D721Med (cell line): ENCODE measurements around the gene TMEM132A.

Experiments
- DNase-seq: peaks from one replicate; pipeline ENCODE4 v3.0.0; 2011; ENCODE audit warnings: low spot score; ENCODE audit not compliant: insufficient read length
- FAIRE-seq: peaks from 2 replicates; lab custom pipeline; 2011; peaks lifted over from hg19 to GRCh38; lab: Jason Lieb, UNC
- TF ChIP-seq, protein P1 (sequence below): IDR thresholded peaks from 2 replicates; pipeline ENCODE4 v1.5.1; 2012; ENCODE audit warnings: mild to moderate bottlenecking, control low read depth; ENCODE audit not compliant: insufficient read depth; ENCODE audit errors: missing control alignments

Gene TMEM132A

DNA sequence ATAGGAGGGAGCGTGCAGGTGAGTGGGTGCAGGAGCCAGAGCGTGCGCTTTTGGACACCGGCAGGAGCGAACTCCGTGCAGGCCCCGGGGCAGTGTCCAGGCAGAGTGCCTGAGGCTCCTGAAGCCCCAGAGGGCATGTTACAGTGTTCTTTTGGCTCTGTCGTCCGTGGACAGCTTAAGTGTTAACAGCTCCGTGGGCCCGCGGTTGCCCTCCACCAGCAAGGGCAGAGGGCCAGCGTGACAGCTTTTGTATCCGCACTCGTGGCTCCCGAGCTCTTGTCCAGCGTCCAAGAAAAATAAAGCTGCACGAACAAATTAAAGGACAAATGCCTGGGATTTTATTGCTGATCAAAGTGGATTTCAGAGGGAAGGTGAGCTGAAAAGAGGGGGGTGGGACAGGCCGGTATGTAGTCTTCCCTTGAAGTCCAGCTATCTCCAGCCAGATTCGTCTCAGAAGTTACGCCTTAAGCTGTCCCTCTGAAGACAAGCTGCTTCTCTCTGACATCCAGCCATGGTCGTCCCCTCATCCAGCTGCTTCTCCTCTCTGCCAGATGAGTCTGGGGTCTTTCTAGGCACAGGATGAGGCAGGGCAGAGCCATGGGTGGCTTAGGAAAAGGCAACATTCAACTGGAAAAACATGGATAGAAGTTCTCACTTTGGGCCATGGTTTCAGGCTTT is 11.3 kb upstream of the TMEM132A start:
- DNase-seq (no peak), FAIRE-seq (no peak)
- TF ChIP-seq, protein P1, sequence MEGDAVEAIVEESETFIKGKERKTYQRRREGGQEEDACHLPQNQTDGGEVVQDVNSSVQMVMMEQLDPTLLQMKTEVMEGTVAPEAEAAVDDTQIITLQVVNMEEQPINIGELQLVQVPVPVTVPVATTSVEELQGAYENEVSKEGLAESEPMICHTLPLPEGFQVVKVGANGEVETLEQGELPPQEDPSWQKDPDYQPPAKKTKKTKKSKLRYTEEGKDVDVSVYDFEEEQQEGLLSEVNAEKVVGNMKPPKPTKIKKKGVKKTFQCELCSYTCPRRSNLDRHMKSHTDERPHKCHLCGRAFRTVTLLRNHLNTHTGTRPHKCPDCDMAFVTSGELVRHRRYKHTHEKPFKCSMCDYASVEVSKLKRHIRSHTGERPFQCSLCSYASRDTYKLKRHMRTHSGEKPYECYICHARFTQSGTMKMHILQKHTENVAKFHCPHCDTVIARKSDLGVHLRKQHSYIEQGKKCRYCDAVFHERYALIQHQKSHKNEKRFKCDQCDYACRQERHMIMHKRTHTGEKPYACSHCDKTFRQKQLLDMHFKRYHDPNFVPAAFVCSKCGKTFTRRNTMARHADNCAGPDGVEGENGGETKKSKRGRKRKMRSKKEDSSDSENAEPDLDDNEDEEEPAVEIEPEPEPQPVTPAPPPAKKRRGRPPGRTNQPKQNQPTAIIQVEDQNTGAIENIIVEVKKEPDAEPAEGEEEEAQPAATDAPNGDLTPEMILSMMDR = no peak

DNA sequence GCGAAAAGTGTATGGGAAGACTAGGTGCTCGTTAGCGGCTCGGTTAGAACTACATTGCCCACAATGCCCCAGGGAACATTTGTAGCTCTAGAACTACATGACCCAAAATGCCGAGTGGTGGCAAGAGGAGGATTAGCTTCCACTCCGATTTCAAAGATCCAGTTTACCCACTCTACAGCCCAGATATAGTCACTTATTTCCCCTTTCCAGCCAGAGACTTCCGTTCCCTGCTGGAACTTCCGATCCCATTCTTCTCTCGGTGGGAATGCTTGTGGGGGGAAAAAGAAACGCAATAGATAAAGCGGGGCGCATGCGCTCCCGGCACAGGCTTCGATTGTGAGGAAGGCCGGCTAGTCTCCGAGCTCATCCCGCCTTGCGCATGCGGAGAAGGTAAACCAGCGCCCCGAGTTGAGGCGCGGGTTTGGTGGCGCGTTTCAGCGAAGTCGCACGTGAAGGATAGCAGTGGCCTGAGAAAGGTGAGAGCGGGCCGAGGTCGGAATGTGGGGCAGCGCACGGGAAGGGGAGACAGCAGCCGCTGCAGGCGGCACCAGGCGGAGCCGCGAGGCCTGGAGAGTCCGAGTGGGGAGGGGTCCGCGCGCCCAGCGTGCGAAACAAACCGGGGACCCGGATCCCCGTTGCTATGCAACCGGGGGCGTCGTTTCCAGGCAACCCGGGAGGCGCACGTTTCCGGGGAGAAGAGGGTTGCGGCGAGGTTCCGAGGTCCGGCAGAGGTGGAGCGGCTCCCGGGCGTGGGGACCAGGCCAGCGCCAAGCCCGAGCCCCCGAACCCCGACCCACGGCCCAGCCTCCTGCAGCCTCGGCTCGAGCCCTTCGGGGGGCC is 10.2 kb upstream of the TMEM132A start, which contains the start of gene TMEM109:
Gene TMEM109 (plus strand): TSS at position 366 of the 840 bp plus-strand sequence. CDS start 5,536 bp downstream, outside the sequence.
- peak; percentile 98 for DNase-seq
- FAIRE-seq = no peak
- TF ChIP-seq, protein P1 = no peak

DNA sequence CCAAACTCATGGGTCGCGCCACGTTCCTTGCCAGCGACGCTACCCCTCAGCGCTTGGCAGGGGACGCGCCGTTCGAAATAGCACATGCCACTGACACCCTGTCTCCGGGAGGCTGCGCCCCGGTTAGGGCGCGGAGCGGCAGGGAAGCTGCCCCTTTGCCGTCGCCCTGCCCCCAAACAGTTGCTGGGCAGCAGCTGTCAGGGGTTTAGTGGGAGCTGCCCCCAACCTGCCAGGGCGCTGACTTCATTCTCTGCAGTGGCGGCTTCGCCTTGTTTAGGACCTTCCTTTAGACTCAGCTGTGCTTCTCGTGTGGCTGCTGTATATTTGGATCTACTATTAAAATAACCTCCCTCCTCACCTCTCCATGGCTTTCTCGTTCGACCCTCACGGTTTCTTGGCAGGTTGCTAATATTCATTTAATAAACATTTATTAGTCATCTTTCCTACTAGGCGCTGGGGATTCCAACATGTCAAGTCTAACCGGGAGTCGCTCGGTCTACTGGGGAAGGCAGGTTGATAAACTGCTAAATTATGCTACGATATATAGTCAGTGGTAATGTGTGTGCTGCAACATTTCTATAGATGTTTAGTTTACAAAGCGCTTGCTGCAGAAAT is 9.5 kb upstream of the TMEM132A start:
- FAIRE-seq = no peak
- TF ChIP-seq, protein P1 = no peak
- DNase-seq = no peak

DNA sequence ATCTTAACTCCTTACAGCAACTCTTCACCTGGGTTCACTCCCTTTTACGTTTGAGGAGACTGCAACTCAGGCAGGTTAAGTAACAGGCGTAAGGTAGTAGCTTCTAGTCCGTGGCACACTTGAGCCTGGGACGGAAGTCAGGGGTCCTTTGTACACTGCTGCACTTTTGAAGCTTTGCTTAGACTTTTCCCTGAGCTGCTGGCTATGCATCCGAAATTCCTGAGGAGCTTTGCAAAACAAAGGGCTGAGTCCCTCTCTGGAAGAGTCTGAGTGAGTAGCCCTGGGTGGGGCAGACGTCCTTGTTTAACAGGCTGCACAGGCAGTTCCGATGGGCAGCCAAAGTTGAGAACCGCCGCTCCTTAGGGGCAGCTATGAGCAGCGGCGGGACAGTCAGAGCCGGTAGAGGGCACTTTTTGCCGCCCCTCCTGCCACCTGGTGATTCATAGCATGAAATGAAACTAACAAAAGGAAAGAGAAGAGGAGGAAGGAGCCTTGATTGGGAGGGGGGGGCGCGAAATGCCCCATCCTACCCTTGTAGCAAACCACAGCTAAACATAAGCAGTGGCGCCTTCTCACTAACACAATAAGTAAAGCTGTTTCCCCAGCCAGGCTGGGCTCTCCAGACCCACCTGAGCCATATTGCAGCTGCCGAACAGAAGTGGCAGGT is 8.9 kb upstream of the TMEM132A start:
- DNase-seq = no peak
- TF ChIP-seq, protein P1 = peak; percentile 38
- FAIRE-seq = no peak

DNA sequence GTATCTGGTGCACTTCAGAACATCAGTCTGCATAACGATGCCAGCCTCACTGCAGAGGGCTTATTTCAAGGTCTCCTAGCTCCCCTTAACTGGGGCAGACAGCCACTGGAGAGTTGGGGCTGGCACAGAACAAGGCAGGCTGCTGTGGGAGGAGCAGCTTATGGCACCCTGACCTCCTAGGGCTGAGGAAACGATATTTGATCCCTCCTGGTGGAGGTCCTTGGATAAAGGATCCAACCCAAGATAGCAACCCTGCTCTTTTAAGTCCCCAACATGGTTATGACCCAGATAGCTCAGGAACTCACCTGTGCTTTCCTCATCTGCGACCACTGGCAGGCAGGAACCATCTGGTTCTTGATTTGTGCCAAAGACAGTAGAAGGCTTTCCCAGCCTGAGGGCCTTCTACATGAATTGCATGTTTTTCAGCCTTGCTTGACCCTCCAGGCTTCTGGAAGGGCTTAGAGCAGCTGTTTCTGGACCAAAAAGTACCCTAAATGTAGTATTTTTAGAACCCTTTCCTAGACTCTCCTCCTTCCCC is 7.5 kb upstream of the TMEM132A start:
- FAIRE-seq (no peak), DNase-seq (no peak)
- TF ChIP-seq, protein P1 = no peak

DNA sequence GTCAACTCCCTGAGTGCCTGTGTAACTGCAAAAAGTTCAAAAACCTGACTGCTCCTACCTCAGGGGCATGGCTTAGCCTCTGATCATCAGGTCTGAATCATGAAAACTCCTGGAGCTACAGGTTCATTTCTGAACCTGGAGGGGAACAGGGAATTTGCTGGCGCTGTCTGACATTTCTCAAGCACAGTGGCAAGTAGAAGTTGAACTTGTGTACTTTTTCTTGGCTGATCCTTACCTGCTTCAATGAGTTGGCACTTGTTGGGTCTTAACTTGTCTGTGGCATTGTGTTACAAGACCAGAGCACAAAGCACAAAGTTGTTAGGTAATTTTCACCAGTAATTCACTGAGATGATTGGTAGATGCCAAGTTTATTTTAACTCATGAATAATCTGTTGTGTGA is 7.0 kb upstream of the TMEM132A start:
- FAIRE-seq (no peak), DNase-seq (no peak)
- TF ChIP-seq, protein P1 = no peak
